A673 (cell line): ENCODE data around the gene GRIK1. TPM values are rescaled to one million over a fixed set of nuclear protein-coding genes. Genes with fewer than 3 reads are reported as not detected.

Source experiments
- BruUV-seq: library from RNA; stranded (reverse); fragments of 400-500 nt; replicated peaks from 2 replicates; lab custom pipeline; 2021; lab: Mats Ljungman, UMichigan
- CTCF ChIA-PET: fragments of 300-600 bp; sonication (Branson Sonifier 250); formaldehyde crosslinking; loops from one replicate; lab custom pipeline; 2022; ENCODE audit warnings: antibody characterized with exemption; lab: Charles Lee
- POLR2A ChIA-PET: fragments of 300-600 bp; sonication (Branson Sonifier 250); formaldehyde crosslinking; loops from one replicate; lab custom pipeline; 2022; ENCODE audit warnings: antibody characterized with exemption; ENCODE audit not compliant: low non-redundant PET; lab: Charles Lee
- DNase-seq: peaks from one replicate; pipeline ENCODE4 v3.0.0-alpha.2; 2015; ENCODE audit warnings: low spot score
- H3K27ac ChIP-seq: fragments of 200-600 bp; sonication (generic); 2 replicates; pipeline ENCODE4 v1.5.1; 2016; ENCODE audit warnings: mixed run types, low read depth, mild to moderate bottlenecking, mixed read lengths, antibody characterized with exemption, low read length; ENCODE audit not compliant: poor library complexity, severe bottlenecking
- H3K27me3 ChIP-seq: fragments of 200-600 bp; sonication (generic); replicated peaks from 2 replicates; pipeline ENCODE4 v1.6.1; 2017; ENCODE audit warnings: mixed run types, low read depth, mild to moderate bottlenecking, mixed read lengths, antibody characterized with exemption, low read length; ENCODE audit not compliant: insufficient read depth, poor library complexity
- H3K36me3 ChIP-seq: fragments of 200-600 bp; sonication (generic); 2 replicates; pipeline ENCODE4 v1.6.1; 2016; ENCODE audit warnings: mixed run types, mild to moderate bottlenecking, mixed read lengths, antibody characterized with exemption, low read length; ENCODE audit not compliant: insufficient read depth, poor library complexity, severe bottlenecking
- H3K4me1 ChIP-seq: fragments of 200-600 bp; sonication (generic); 2 replicates; pipeline ENCODE4 v1.6.1; 2017; ENCODE audit warnings: mixed run types, mild to moderate bottlenecking, mixed read lengths, antibody characterized with exemption, low read length; ENCODE audit not compliant: insufficient read depth, poor library complexity, severe bottlenecking
- H3K4me3 ChIP-seq: fragments of 200-600 bp; sonication (generic); 2 replicates; pipeline ENCODE4 v1.5.1; 2016; ENCODE audit warnings: low read depth, mixed run types, mild to moderate bottlenecking, mixed read lengths, low read length; ENCODE audit not compliant: poor library complexity, severe bottlenecking
- H3K9me3 ChIP-seq: fragments of 200-600 bp; sonication (generic); 2 replicates; pipeline ENCODE4 v1.6.1; 2016; ENCODE audit warnings: mixed run types, low read depth, mild to moderate bottlenecking, mixed read lengths, antibody characterized with exemption, low read length; ENCODE audit not compliant: poor library complexity, severe bottlenecking
- EZH2 ChIP-seq: fragments of 200-600 bp; sonication (generic); IDR thresholded peaks from 2 replicates; pipeline ENCODE4 v1.6.1; 2017; ENCODE audit warnings: borderline replicate concordance, low read depth, mild to moderate bottlenecking, mixed read lengths, antibody characterized with exemption, low read length; ENCODE audit not compliant: poor library complexity, severe bottlenecking
- intact Hi-C: fragments of 100-400 bp; cut with micrococcal nuclease; formaldehyde crosslinking; loops from one replicate; pipeline ENCODE4 v1.10.0; 2022; ENCODE audit not compliant: unreplicated experiment
- total RNA-seq: library from RNA; stranded (reverse); gene quantifications from 2 replicates; pipeline ENCODE4 v1.2.3, GENCODE V29; 2021
- TF ChIP-seq, protein P1 (sequence below): fragments of 300-800, 200-600 bp; sonication (generic); conservative IDR thresholded peaks from 2 replicates; pipeline ENCODE4 v1.5.1; 2017; ENCODE audit warnings: low read depth, mild to moderate bottlenecking, antibody characterized with exemption, low read length, moderate library complexity, mixed read lengths

The GRIK1 gene
- total RNA-seq, 1 experiment from 2014 or later, result 0.67 TPM

DNA sequence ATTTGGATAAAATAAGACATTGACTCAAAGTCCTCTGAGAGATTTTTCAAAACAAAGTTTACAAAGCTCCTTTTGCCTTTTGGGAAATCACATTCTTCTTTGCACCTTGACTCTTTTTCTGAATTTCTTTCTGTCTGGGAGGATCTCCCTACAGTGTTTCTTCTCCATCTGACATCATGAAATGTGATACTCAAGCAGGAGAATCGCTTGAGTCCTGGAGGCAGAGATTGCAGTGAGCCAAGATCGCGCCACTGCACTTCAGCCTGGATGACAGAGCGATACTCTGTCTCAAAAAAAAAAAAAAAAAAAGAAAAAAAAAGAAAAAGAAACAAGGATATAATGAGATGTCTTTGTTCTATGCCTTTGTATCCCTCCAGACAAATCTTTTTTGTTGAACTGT lies 13.3 kb upstream of the GRIK1 start:
- ChIA-PET POLR2A (no interaction called here), CTCF (interaction anchor here (0.7 kb wide), 1 partner anchor 453 kb away, joined by 6 read pairs; no protein-coding TSS in a partner anchor)
- TF ChIP-seq, protein P1, sequence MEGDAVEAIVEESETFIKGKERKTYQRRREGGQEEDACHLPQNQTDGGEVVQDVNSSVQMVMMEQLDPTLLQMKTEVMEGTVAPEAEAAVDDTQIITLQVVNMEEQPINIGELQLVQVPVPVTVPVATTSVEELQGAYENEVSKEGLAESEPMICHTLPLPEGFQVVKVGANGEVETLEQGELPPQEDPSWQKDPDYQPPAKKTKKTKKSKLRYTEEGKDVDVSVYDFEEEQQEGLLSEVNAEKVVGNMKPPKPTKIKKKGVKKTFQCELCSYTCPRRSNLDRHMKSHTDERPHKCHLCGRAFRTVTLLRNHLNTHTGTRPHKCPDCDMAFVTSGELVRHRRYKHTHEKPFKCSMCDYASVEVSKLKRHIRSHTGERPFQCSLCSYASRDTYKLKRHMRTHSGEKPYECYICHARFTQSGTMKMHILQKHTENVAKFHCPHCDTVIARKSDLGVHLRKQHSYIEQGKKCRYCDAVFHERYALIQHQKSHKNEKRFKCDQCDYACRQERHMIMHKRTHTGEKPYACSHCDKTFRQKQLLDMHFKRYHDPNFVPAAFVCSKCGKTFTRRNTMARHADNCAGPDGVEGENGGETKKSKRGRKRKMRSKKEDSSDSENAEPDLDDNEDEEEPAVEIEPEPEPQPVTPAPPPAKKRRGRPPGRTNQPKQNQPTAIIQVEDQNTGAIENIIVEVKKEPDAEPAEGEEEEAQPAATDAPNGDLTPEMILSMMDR, result no peak
- TF ChIP-seq EZH2, result no peak
- Histone ChIP-seq H3K4me3 (no peak overlapping the region), H3K36me3 (no peaks in the 10 kb centered on the region), H3K4me1 (no peaks in the 10 kb centered on the region), H3K27me3 (peaks cover 16% of the 10 kb centered on the region), H3K9me3 (no peaks in the 10 kb centered on the region), H3K27ac (no peak overlapping the region)
- intact Hi-C loops, result no loop called here
- DNase-seq, result no peak
- BruUV-seq, result no TSS peak

GRCh38 chr21:29951911-29952310 lies 12.1 kb upstream of the GRIK1 start:
- POLR2A ChIA-PET, result no interaction called here
- TF ChIP-seq, protein P1, result no peak
- TF ChIP-seq EZH2, result no peak
- intact Hi-C loops, result no loop called here
- H3K27ac ChIP-seq, result no peak overlapping the region
- H3K36me3 ChIP-seq, result no peaks in the 10 kb centered on the region
- CTCF ChIA-PET, result no interaction called here
- no peaks in the 10 kb centered on the region for H3K4me1 ChIP-seq
- no TSS peak for BruUV-seq
- DNase-seq, result no peak
- peaks cover 16% of the 10 kb centered on the region for H3K27me3 ChIP-seq
- no peak overlapping the region for H3K4me3 ChIP-seq
- H3K9me3 ChIP-seq, result no peaks in the 10 kb centered on the region

DNA sequence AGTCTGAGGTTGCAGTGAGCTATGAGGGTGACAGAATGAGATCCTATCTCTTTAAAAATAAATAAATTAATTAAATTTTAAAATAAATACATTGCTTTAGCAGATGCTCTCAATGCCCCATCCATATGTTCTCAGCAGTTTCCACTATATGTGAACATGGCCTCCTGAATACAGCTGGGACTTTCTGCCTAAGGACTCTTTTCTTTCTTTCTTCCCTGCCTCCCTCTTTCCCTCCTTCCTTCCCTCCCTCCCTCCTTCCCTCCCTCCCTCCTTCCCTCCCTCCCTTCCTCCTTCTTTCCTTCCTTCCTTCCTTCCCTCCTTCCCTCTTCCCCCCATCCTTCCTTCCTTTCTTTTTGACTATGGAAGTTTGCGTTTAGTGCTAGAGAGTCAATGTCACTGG lies 10.2 kb upstream of the GRIK1 start:
- Histone ChIP-seq H3K4me1 (no peaks in the 10 kb centered on the region), H3K9me3 (no peaks in the 10 kb centered on the region), H3K36me3 (no peaks in the 10 kb centered on the region), H3K4me3 (no peak overlapping the region), H3K27ac (no peak overlapping the region), H3K27me3 (peaks cover 16% of the 10 kb centered on the region)
- DNase-seq, result no peak
- POLR2A ChIA-PET, result no interaction called here
- BruUV-seq, result no TSS peak
- intact Hi-C loops, result no loop called here
- CTCF ChIA-PET, result no interaction called here
- TF ChIP-seq, protein P1, result no peak
- no peak for TF ChIP-seq EZH2
